H1 (cell line): Measurements from ENCODE around the gene RAI14.

Experiments
- BACH1 ChIP-seq: IDR thresholded peaks from 2 replicates; pipeline ENCODE4 v1.6.1; 2012; ENCODE audit warnings: low read length, improper control_type of control experiment
- CEBPB ChIP-seq: IDR thresholded peaks from 2 replicates; pipeline ENCODE4 v1.6.1; 2012; ENCODE audit warnings: low read depth, low read length
- EZH2 ChIP-seq: fragments of 200-600 bp; sonication (generic); IDR thresholded peaks from 2 replicates; pipeline ENCODE4 v1.7.1; 2012; ENCODE audit warnings: low read depth, mild to moderate bottlenecking, moderate library complexity, low read length, inconsistent platforms; ENCODE audit not compliant: severe bottlenecking
- JUND ChIP-seq: IDR thresholded peaks from 2 replicates; pipeline ENCODE4 v1.6.1; 2011; ENCODE audit warnings: mild to moderate bottlenecking, improper control_type of control experiment, low read length
- POLR2A ChIP-seq, 2 experiments: IDR thresholded peaks; 1 replicate in 1 of 2; 2 replicates in 1 of 2; pipeline ENCODE4 v1.6.1; 2011; ENCODE audit warnings: low read depth in 2 of 2, low read length in 2 of 2, mild to moderate bottlenecking in 2 of 2; ENCODE audit errors: control extremely low read depth in 1 of 2
- RBBP5 ChIP-seq: IDR thresholded peaks from 2 replicates; pipeline ENCODE4 v1.7.1; 2012; ENCODE audit warnings: low read depth, mild to moderate bottlenecking, inconsistent platforms, low read length, moderate library complexity, borderline replicate concordance
- SP1 ChIP-seq: IDR thresholded peaks from 2 replicates; pipeline ENCODE4 v1.6.1; 2011; ENCODE audit warnings: low read depth, low read length
- ZNF274 ChIP-seq: IDR thresholded peaks from 2 replicates; pipeline ENCODE4 v1.7.0; 2012; ENCODE audit warnings: low read length, borderline replicate concordance; ENCODE audit errors: extremely low read depth
- TF ChIP-seq, protein P1 (sequence below), 3 experiments: IDR thresholded peaks; 1 replicate in 2 of 3; 2 replicates in 1 of 3; pipeline versions ENCODE4 v1.5.1 to v1.6.1; 2011; ENCODE audit warnings: low read length in 3 of 3, mild to moderate bottlenecking in 3 of 3, inconsistent platforms in 2 of 3, low read depth in 1 of 3, moderate library complexity in 1 of 3; ENCODE audit not compliant: insufficient read depth in 1 of 3; ENCODE audit errors: control extremely low read depth in 1 of 3

GRCh38 chr5:34765662-34766061 is 109.5 kb downstream of the RAI14 start:
- TF ChIP-seq RBBP5 (no peak), POLR2A (IDR thresholded peaks at IDR 0.05; ENCODE audit: control extremely low read depth in 1 of 2, low read depth in 2 of 2, low read length in 2 of 2) (no peak), SP1 (no peak), BACH1 (no peak), ZNF274 (no peak), EZH2 (no peak), CEBPB (no peak), JUND (no peak)
- TF ChIP-seq, protein P1, sequence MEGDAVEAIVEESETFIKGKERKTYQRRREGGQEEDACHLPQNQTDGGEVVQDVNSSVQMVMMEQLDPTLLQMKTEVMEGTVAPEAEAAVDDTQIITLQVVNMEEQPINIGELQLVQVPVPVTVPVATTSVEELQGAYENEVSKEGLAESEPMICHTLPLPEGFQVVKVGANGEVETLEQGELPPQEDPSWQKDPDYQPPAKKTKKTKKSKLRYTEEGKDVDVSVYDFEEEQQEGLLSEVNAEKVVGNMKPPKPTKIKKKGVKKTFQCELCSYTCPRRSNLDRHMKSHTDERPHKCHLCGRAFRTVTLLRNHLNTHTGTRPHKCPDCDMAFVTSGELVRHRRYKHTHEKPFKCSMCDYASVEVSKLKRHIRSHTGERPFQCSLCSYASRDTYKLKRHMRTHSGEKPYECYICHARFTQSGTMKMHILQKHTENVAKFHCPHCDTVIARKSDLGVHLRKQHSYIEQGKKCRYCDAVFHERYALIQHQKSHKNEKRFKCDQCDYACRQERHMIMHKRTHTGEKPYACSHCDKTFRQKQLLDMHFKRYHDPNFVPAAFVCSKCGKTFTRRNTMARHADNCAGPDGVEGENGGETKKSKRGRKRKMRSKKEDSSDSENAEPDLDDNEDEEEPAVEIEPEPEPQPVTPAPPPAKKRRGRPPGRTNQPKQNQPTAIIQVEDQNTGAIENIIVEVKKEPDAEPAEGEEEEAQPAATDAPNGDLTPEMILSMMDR (IDR thresholded peaks at IDR 0.05; ENCODE audit: control extremely low read depth in 1 of 3, insufficient read depth in 1 of 3, low read depth in 1 of 3, low read length in 3 of 3): no peak
